Activated naive CD4-positive, alpha-beta T cell treated with anti-CD3 and anti-CD28 coated beads, Interleukin-2, amount 10 ng/mL, durations not matched to agents 7 days and 5 days (primary cell): Measurements from ENCODE around the gene TRIM46.
"Not testable (repeated sequence)": the region's sequence is repeated elsewhere in the genome, so short reads cannot be mapped to it uniquely, and the experiment has no call there.

ENCODE experiments used
- CTCF ChIA-PET: fragments of 350-600 bp; sonication (Branson Sonifier 250); formaldehyde crosslinking; loops from one replicate; lab custom pipeline; 2021; ENCODE audit warnings: antibody characterized with exemption; lab: Charles Lee
- DNase-seq: peaks from one replicate; pipeline ENCODE4 v3.0.0-alpha.2; 2020
- H3K27ac Mint-ChIP-seq: one replicate; pipeline ENCODE4 v1.8.0; 2021; ENCODE audit warnings: mild to moderate bottlenecking, moderate library complexity, mixed read lengths
- H3K27me3 Mint-ChIP-seq: one replicate; pipeline ENCODE4 v1.8.0; 2021; ENCODE audit warnings: mild to moderate bottlenecking, mixed read lengths
- H3K36me3 Mint-ChIP-seq: one replicate; pipeline ENCODE4 v1.8.0; 2021; ENCODE audit warnings: mixed read lengths
- H3K4me1 Mint-ChIP-seq: one replicate; pipeline ENCODE4 v1.8.0; 2021; ENCODE audit warnings: mixed read lengths
- H3K4me3 Mint-ChIP-seq: one replicate; pipeline ENCODE4 v1.8.0; 2021; ENCODE audit warnings: mild to moderate bottlenecking, moderate library complexity, mixed read lengths
- H3K9me3 Mint-ChIP-seq: one replicate; pipeline ENCODE4 v1.8.0; 2021; ENCODE audit warnings: mixed read lengths

TRIM46 gene

DNA sequence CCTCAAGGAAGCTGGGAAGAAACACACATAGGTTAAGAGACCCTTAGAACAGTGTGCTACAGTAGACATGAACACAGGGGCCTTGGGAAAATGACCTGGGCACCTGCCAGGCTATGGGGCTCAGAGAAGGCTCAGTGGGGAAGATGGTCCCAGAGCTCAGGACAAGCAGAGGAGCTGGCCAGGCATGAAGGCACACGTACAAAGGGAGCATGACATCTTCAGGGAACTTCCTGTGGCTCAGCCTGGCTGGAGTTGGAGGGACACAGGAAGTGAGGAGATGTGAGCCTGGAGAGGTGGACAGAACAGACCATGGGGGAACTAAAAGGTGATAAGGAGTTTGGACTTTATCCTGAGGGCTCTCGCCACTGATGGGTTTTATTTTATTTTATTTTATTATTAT is 41.8 kb upstream of the TRIM46 start:
- DNase-seq, result no peak
- H3K9me3 Mint-ChIP-seq, result no peaks in the 10 kb centered on the region
- H3K27ac Mint-ChIP-seq, result no peak overlapping the region
- CTCF ChIA-PET, result interaction anchor here (1.1 kb wide), 1 partner anchor 40 kb away, joined by 5 read pairs; no protein-coding TSS in a partner anchor
- peaks cover 2% of the 10 kb centered on the region for H3K36me3 Mint-ChIP-seq
- H3K27me3 Mint-ChIP-seq, result peaks cover 43% of the 10 kb centered on the region
- H3K4me1 Mint-ChIP-seq, result peaks cover 44% of the 10 kb centered on the region
- H3K4me3 Mint-ChIP-seq, result no peak overlapping the region

DNA sequence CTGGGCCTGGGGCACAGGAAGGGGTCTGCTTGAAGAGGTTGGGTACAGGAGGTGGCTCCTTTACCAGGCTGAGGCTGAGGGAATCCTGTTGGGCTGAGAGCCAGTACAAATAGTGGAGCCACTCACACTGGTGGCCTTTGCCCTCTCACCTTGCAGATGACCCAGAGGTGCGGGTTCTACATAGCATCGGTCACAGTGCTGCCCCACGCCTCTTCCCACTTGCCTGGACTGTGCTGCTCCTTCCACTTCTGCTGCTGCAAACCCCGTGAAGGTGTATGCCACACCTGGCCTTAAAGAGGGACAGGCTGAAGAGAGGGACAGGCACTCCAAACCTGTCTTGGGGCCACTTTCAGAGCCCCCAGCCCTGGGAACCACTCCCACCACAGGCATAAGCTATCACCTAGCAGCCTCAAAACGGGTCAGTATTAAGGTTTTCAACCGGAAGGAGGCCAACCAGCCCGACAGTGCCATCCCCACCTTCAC is 39.8 kb upstream of the TRIM46 start:
- H3K27me3 Mint-ChIP-seq, result peaks cover 23% of the 10 kb centered on the region
- no peak for DNase-seq
- CTCF ChIA-PET, result interaction anchor here (1.0 to 2.4 kb wide), 5 partner anchors 34 to 49 kb away, joined by 3 to 12 read pairs (median 6); partner anchors contain the start of gene KRTCAP2
- peaks cover 18% of the 10 kb centered on the region for H3K36me3 Mint-ChIP-seq
- H3K4me3 Mint-ChIP-seq, result no peak overlapping the region
- H3K4me1 Mint-ChIP-seq, result peaks cover 46% of the 10 kb centered on the region
- H3K9me3 Mint-ChIP-seq, result no peaks in the 10 kb centered on the region
- no peak overlapping the region for H3K27ac Mint-ChIP-seq

DNA sequence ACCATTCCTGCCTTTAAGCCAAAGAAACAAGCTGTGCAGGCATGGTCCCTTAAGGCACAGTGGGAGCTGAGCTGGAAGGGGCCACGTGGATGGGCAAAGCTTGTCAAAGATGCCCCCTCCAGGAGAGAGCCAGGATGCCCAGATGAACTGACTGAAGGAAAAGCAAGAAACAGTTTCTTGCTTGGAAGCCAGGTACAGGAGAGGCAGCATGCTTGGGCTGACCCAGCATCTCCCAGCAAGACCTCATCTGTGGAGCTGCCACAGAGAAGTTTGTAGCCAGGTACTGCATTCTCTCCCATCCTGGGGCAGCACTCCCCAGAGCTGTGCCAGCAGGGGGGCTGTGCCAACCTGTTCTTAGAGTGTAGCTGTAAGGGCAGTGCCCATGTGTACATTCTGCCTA is 39.3 kb upstream of the TRIM46 start:
- CTCF ChIA-PET, result interaction anchor here (1.0 to 2.4 kb wide), 5 partner anchors 32 to 49 kb away, joined by 3 to 12 read pairs (median 6); partner anchors contain the start of gene KRTCAP2
- H3K36me3 Mint-ChIP-seq, result peaks cover 20% of the 10 kb centered on the region
- H3K9me3 Mint-ChIP-seq, result no peaks in the 10 kb centered on the region
- no peak overlapping the region for H3K27ac Mint-ChIP-seq
- no peak for DNase-seq
- peaks cover 18% of the 10 kb centered on the region for H3K27me3 Mint-ChIP-seq
- H3K4me3 Mint-ChIP-seq, result peak overlapping the region; percentile 95
- peaks cover 44% of the 10 kb centered on the region for H3K4me1 Mint-ChIP-seq

DNA sequence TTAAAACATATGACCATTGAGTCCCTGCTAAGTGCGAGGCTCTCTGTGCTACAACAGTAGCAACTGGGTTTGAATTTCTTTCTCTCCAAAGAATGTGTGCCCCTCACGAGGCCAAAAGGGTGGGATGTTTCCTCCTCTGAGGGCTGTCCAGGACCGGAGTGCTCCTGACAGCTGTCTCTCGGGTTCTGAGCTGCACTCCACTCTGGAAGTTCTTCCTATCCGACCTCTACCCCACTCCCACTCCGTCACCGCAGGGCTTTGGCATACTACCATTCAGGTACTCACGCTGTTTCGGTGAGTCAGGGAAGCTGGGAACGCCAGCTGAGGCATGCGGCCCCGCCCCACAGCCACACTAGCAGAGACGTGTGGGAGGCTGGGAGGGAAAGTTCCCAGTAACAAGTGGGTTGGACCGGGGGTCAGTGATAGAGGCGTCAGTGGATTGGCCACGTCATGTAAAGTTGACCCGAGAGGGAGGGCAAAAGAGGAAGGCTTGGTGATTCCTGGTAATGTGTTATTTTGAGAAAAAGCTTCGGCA is 38.7 kb upstream of the TRIM46 start:
- DNase-seq, result peak; percentile 54
- peak overlapping the region; percentile 97 for H3K27ac Mint-ChIP-seq
- CTCF ChIA-PET, result interaction anchor here (1.0 to 2.4 kb wide), 5 partner anchors 32 to 50 kb away, joined by 3 to 12 read pairs (median 6); partner anchors contain the start of gene KRTCAP2
- peaks cover 20% of the 10 kb centered on the region for H3K36me3 Mint-ChIP-seq
- peaks cover 12% of the 10 kb centered on the region for H3K27me3 Mint-ChIP-seq
- H3K4me3 Mint-ChIP-seq, result peak overlapping the region; percentile 95
- H3K4me1 Mint-ChIP-seq, result peaks cover 42% of the 10 kb centered on the region
- H3K9me3 Mint-ChIP-seq, result no peaks in the 10 kb centered on the region

DNA sequence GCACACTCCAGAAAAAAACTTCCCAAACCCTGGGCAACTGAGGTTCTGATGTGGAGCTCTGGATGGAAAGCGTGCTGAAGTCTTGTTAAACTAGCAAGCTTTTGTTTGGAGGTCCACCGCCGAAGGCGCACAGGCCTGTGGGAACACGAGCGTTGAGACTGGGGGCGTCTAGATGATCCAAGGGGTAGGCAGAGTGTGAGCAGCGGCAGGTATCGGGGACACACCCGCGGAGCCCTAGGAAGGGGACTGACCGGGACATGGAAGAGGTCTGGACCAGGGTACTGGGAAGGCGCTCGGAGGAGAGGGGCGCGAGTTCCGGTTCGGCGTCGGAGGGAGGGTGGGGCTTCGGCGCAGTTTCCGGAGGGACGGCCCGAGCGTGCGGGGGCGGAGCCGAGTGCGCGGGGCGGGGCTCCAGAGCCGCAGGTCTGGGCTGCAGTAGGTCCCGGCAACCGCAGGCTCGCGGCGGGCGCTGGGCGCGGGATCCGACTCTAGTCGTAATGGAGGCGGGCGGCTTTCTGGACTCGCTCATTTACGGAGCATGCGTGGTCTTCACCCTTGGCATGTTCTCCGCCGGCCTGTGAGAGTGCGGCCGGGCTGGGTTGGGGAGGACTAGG is 38.1 kb upstream of the TRIM46 start, which contains the start of gene SLC50A1:
TSS of gene SLC50A1 (plus strand) at position 438 of the 614 bp plus-strand sequence. CDS start at position 498, 60 bp downstream.
- Mint-ChIP-seq H3K27ac (peak within 1 kb of the TSS; percentile 97), H3K27me3 (peaks cover 11% of the 10 kb centered on the region), H3K36me3 (peaks cover 22% of the 10 kb centered on the region), H3K4me3 (peak within 1 kb of the TSS; percentile 95), H3K4me1 (peaks cover 44% of the 10 kb centered on the region), H3K9me3 (no peaks in the 10 kb centered on the region)
- CTCF ChIA-PET, result interaction anchor here (1.6 to 2.4 kb wide), 4 partner anchors 31 to 51 kb away, joined by 4 to 12 read pairs (median 6); partner anchors contain the start of gene KRTCAP2
- peak; percentile 95 for DNase-seq

DNA sequence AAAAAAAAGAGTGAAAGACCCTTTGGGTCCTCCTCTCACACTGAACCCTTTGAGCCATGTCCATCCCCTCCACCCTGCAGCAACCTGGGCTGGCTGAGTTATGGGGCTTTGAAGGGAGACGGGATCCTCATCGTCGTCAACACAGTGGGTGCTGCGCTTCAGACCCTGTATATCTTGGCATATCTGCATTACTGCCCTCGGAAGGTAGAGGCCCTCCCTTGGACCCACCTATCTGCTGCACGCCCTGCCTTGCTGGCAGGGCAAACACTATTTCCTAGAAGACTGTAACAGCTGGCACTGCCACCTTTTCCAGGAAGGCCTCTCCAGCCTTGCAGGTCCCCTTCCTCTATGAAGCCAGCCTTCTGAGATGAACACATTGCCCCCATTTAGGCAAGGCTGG is 36.9 kb upstream of the TRIM46 start:
- Mint-ChIP-seq H3K9me3 (no peaks in the 10 kb centered on the region), H3K27ac (peak overlapping the region; percentile 97), H3K27me3 (peaks cover 11% of the 10 kb centered on the region), H3K4me3 (peak overlapping the region; percentile 95), H3K4me1 (peaks cover 46% of the 10 kb centered on the region), H3K36me3 (peaks cover 22% of the 10 kb centered on the region)
- peak; percentile 39 for DNase-seq
- CTCF ChIA-PET, result interaction anchor here (0.7 to 1.8 kb wide), 4 partner anchors 24 to 52 kb away, joined by 3 to 7 read pairs (median 4); partner anchors contain the start of gene KRTCAP2

DNA sequence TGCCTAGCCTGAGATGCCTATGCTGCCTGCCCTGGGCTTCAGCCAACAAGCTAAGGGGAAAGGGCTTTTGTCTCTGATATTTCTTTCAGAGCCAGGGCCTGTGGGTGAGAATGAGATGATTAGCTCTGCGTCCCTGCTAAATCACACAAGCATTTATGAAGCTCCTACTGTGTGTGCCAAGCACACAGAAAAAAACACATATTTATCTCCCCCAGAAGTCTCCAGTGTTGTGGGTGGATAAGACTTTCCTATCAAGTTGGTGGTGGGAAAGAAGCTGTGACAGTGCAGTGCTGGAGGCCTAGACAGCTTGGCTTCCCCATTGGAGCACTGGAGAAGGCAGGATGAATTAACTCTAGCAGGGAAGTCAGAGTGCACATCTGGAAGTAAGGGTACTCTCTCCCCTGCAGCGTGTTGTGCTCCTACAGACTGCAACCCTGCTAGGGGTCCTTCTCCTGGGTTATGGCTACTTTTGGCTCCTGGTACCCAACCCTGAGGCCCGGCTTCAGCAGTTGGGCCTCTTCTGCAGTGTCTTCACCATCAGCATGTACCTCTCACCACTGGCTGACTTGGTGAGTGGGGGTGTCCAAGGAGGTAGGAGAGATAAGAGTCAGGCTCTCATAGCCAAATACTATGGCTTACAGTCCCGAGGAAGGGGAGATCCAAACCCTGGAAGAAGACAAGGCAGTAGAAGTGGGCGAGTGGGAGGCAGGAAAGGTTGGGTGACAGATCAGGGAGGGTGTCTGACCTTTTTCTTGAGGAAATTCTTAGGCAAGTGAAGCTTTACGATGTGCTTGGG is 36.3 kb upstream of the TRIM46 start:
- CTCF ChIA-PET, result interaction anchor here (0.6 to 1.8 kb wide), 4 partner anchors 30 to 141 kb away, joined by 3 to 7 read pairs (median 4); partner anchors contain the start of gene KRTCAP2
- peaks cover 46% of the 10 kb centered on the region for H3K4me1 Mint-ChIP-seq

DNA sequence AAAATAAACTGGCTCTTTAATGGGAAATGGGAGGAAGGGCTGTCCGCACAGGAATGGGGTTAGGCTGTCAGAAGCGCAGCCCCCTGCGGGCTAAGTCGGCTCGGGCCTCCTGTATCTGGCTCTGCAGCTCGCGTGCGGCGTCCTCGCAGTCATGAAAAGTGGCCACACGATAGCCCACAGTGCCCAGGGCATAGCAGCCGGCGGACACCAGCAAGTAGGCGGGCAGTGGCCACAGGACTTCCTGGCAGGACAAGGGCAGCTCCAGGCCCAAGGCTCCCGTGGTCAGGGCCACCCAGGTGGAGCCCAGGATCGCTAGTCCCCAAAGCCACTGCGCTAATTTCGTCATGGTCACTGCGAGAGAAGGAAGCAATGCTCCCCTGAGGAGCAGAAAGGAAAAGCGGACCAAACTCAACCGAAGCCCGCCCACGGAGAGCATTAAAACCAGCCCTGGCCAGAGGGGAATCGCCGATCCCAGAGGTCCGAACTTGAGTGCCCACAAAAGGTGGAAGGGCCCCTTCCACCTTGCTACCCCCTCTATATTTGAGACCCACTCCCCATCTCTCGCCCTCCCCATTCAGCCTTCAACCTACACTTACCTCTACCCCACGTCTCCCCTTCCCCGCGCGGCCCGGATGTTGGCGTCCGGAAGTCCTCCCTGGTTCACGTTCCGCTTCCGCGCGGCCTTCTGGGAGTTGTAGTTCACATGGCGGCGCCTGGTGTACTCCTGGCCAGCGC is 33.6 kb upstream of the TRIM46 start, which contains the start of gene DPM3:
TSS of gene DPM3 (minus strand) at position 637 of the 735 bp plus-strand sequence. CDS start at position 346, 291 bp downstream.
- H3K27me3 Mint-ChIP-seq, result peaks cover 18% of the 10 kb centered on the region
- peak within 1 kb of the TSS; percentile 99 for H3K4me3 Mint-ChIP-seq
- H3K27ac Mint-ChIP-seq, result peak within 1 kb of the TSS; percentile 94
- peaks cover 40% of the 10 kb centered on the region for H3K4me1 Mint-ChIP-seq
- CTCF ChIA-PET, result interaction anchor here (1.7 kb wide), 1 partner anchor 33 kb away, joined by 3 read pairs; the partner anchor contains the start of gene KRTCAP2
- peak; percentile 96 for DNase-seq
- H3K9me3 Mint-ChIP-seq, result no peaks in the 10 kb centered on the region
- H3K36me3 Mint-ChIP-seq, result peaks cover 22% of the 10 kb centered on the region

More for the DNA sequence above, 36.3 kb upstream of the TRIM46 start:
- Mint-ChIP-seq H3K36me3 (peaks cover 22% of the 10 kb centered on the region), H3K4me3 (peak overlapping the region; percentile 95), H3K27ac (peak overlapping the region; percentile 97), H3K9me3 (no peaks in the 10 kb centered on the region), H3K27me3 (peaks cover 11% of the 10 kb centered on the region)
- no peak for DNase-seq

DNA sequence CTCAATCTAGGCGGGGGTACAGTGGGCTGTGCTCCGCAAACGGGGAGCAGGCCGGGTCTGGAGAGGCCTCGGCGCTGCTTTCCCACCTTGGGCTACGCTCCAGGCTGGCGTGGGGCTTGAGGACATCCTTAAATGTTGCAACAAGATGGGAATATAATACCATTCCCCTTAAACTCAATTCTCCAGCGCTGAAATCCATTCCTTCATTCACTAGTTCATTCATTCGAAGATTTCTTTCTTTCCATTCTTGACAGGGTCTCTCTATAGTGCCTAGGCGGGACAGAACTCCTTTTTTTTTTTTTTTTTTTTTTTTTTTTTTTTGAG is 33.1 kb upstream of the TRIM46 start:
- CTCF ChIA-PET, result interaction anchor here (1.7 kb wide), 1 partner anchor 32 kb away, joined by 3 read pairs; the partner anchor contains the start of gene KRTCAP2
- Mint-ChIP-seq H3K27ac (peak overlapping the region; percentile 94), H3K4me1 (peaks cover 37% of the 10 kb centered on the region), H3K4me3 (peak overlapping the region; percentile 99), H3K27me3 (peaks cover 22% of the 10 kb centered on the region), H3K36me3 (peaks cover 22% of the 10 kb centered on the region), H3K9me3 (no peaks in the 10 kb centered on the region)
- no peak for DNase-seq

DNA sequence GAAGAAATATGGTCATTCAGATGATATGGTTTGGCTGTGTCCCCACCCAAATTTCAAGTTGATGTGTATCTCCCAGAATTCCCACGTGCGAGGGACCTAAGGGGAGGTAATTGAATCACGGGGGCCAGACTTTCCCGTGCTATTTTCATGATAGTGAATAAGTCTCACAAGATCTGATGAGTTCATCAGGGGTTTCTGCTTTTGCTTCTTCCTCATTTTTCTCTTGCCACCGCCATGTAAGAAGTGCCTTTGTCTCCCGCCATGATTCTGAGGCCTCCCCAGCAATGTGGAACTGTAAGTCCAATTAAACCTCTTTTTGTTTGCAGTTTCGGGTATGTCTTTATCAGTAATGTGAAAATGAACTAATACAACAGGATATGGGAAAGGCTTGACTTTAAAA is 31.9 kb upstream of the TRIM46 start:
- no peak overlapping the region for H3K4me3 Mint-ChIP-seq
- peaks cover 31% of the 10 kb centered on the region for H3K4me1 Mint-ChIP-seq
- no peaks in the 10 kb centered on the region for H3K9me3 Mint-ChIP-seq
- no peak overlapping the region for H3K27ac Mint-ChIP-seq
- peaks cover 27% of the 10 kb centered on the region for H3K27me3 Mint-ChIP-seq
- H3K36me3 Mint-ChIP-seq, result peaks cover 20% of the 10 kb centered on the region
- DNase-seq, result no peak
- CTCF ChIA-PET, result no interaction called here

DNA sequence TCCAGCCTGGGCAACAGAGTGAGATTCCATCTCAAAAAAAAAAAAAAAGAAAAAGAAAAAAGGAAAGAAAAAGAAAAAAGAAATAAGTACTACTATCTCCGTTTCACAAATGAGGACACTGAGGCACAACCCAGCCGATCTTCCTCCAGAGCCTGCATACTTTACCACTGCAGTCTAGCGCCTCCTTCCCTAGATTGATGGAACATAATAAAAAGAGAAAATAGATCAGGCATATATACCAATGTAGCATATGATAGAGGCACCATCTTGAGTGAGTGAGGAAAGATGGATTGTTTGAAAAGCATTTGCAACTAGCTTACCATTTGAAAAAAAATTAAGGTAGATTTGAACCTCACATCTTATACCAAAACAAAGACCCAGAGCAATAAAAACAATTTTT is 28.2 kb upstream of the TRIM46 start:
- H3K27ac Mint-ChIP-seq, result no peak overlapping the region
- peaks cover 49% of the 10 kb centered on the region for H3K27me3 Mint-ChIP-seq

DNA sequence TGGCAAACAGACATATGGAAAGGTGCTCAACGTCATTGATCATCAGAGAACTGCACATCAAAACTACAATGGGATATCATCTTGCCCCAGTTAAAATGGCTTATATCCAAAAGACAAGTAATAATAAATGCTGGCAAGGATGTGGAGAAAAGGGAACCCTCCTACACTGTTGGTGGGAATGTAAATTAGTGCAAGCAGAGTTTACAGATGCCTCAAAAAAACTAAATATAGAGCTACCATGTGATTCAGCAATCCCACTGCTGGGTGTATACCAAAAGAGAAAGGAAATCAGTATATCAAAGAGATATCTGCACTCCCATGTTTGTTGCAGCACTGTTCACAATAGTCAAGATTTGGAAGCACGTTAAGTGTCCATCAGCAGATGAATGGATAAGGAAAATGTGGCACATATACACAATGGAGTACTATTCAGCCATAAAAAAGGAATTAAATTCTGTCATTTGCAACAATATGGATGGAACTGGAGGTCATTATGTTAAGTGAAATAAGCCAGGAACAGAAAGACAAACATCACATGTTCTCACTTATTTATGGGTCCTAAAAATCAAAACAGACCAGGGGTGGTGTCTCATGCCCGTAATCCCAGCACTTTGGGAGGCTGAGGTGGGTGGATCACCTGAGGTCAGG is 17.5 kb upstream of the TRIM46 start:
- H3K27ac Mint-ChIP-seq, H3K36me3 Mint-ChIP-seq: not testable (repeated sequence)

More for the DNA sequence above, 28.2 kb upstream of the TRIM46 start:
- Mint-ChIP-seq H3K4me1 (peaks cover 11% of the 10 kb centered on the region), H3K36me3 (no peaks in the 10 kb centered on the region), H3K9me3 (no peaks in the 10 kb centered on the region), H3K4me3 (no peak overlapping the region)
- CTCF ChIA-PET, result interaction anchor here (0.8 to 1.9 kb wide), 2 partner anchors 21 to 54 kb away, joined by 3 to 6 read pairs; no protein-coding TSS in a partner anchor
- DNase-seq, result no peak

More for the DNA sequence above, 17.5 kb upstream of the TRIM46 start:
- peaks cover 23% of the 10 kb centered on the region for H3K27me3 Mint-ChIP-seq
- H3K4me1 Mint-ChIP-seq, DNase-seq, H3K9me3 Mint-ChIP-seq, H3K4me3 Mint-ChIP-seq: not testable (repeated sequence)
- CTCF ChIA-PET, result interaction anchor here (0.9 to 1.2 kb wide), 2 partner anchors 26 to 64 kb away, joined by 3 to 5 read pairs; no protein-coding TSS in a partner anchor
